A549 (cell line): ENCODE measurements around the gene SERPINA10. TPM values are rescaled to one million over a fixed set of nuclear protein-coding genes. Genes with fewer than 3 reads are reported as not detected.
"Not testable (repeated sequence)": the region's sequence is repeated elsewhere in the genome, so short reads cannot be mapped to it uniquely, and the experiment has no call there.

ENCODE experiments used
- ATAC-seq, 2 experiments: fragments of 200-7000 bp in 1 of 2; fragments of >200 bp in 1 of 2; cut with Nextera tagmentation in 1 of 2; cut with Tn5 transposase in 1 of 2; 3 replicates each; pipeline versions ENCODE4 v1.8.0 to v1.9.1; 2018 to 2020; ENCODE audit warnings: mild to moderate bottlenecking in 1 of 2, moderate library complexity in 1 of 2
- CTCF ChIA-PET: fragments of 300-600 bp; sonication (Branson Sonifier 250); formaldehyde crosslinking; extraction: SDS; loops from one replicate; lab custom pipeline; 2021; ENCODE audit warnings: antibody characterized with exemption, inconsistent platforms; lab: Yijun Ruan, JAX
- POLR2A ChIA-PET: fragments of 350-600 bp; formaldehyde crosslinking; extraction: SDS; loops from one replicate; lab custom pipeline; 2021; ENCODE audit warnings: antibody characterized with exemption, inconsistent platforms; lab: Yijun Ruan, JAX
- DNase-seq, 2 experiments: peaks; one replicate each; pipeline versions ENCODE4 v3.0.0 to v3.0.0-alpha.2; 2011 to 2016; ENCODE audit warnings: low read depth in 1 of 2, low spot score in 1 of 2
- FAIRE-seq: peaks from 2 replicates; lab custom pipeline; 2011; peaks lifted over from hg19 to GRCh38; lab: Jason Lieb, UNC
- H3K27ac ChIP-seq, 2 experiments: fragments of >200 bp; sonication (Bioruptor Twin); formaldehyde crosslinking; 3 replicates each; pipeline ENCODE4 v1.5.1; 2016 to 2017
- H3K4me1 ChIP-seq: fragments of >200 bp; sonication (Bioruptor Twin); formaldehyde crosslinking; 3 replicates; pipeline ENCODE4 v1.6.1; 2016
- H3K4me2 ChIP-seq: fragments of >200 bp; sonication (Bioruptor Twin); formaldehyde crosslinking; 3 replicates; pipeline ENCODE4 v1.6.1; 2016
- H3K4me3 ChIP-seq: fragments of >200 bp; sonication (Bioruptor Twin); formaldehyde crosslinking; 3 replicates; pipeline ENCODE4 v1.5.1; 2016
- H3K9me3 ChIP-seq: fragments of >200 bp; sonication (Bioruptor Twin); formaldehyde crosslinking; 3 replicates; pipeline ENCODE4 v1.6.1; 2016
- ATOH8 ChIP-seq: fragments of 250-450 bp; sonication (Bioruptor Pico); IDR thresholded peaks from 2 replicates; pipeline ENCODE4 v1.5.0; 2020; ENCODE audit warnings: low read depth, mild to moderate bottlenecking, moderate library complexity
- HOXB13 ChIP-seq: fragments of 250-450 bp; sonication (Bioruptor Pico); IDR thresholded peaks from 2 replicates; pipeline ENCODE4 v1.5.0; 2020; ENCODE audit warnings: low read depth, mild to moderate bottlenecking, moderate library complexity
- HOXB5 ChIP-seq: fragments of 250-450 bp; sonication (Bioruptor Pico); IDR thresholded peaks from 2 replicates; pipeline ENCODE4 v1.5.0; 2020; ENCODE audit warnings: mild to moderate bottlenecking, moderate library complexity
- JUNB ChIP-seq: fragments of >200 bp; sonication (Bioruptor Twin); formaldehyde crosslinking; IDR thresholded peaks from 2 replicates; pipeline ENCODE4 v1.6.1; 2016
- MAZ ChIP-seq: fragments of 150-350 bp; IDR thresholded peaks from 2 replicates; pipeline ENCODE4 v1.6.1; 2014; ENCODE audit warnings: antibody characterized with exemption, low read depth, low read length, borderline replicate concordance
- NFE2L2 ChIP-seq: fragments of 150-350 bp; conservative IDR thresholded peaks from 2 replicates; pipeline ENCODE4 v1.6.1; 2014; ENCODE audit warnings: low read length
- NPAS2 ChIP-seq: fragments of 250-450 bp; sonication (Bioruptor Pico); IDR thresholded peaks from 2 replicates; pipeline ENCODE4 v1.8.0; 2022; ENCODE audit warnings: mild to moderate bottlenecking, moderate library complexity, borderline replicate concordance
- NR3C1 ChIP-seq: fragments of >200 bp; sonication (Bioruptor Twin); formaldehyde crosslinking; IDR thresholded peaks from 3 replicates; pipeline ENCODE4 v1.6.1; 2017
- POLR2AphosphoS2 ChIP-seq: conservative IDR thresholded peaks from 2 replicates; pipeline ENCODE4 v1.6.1; 2012; ENCODE audit warnings: low read length, improper control_type of control experiment, inconsistent platforms
- SMC3 ChIP-seq: fragments of >200 bp; sonication (Bioruptor Twin); formaldehyde crosslinking; IDR thresholded peaks from 3 replicates; pipeline ENCODE4 v1.6.1; 2018; ENCODE audit warnings: inconsistent platforms
- USF2 ChIP-seq: fragments of 450-650 bp; IDR thresholded peaks from 2 replicates; pipeline ENCODE4 v1.6.1; 2014; ENCODE audit warnings: antibody characterized with exemption
- WGBS: methylation state at CpG from one replicate; pipeline ENCODE4 v1.1.6; 2017; ENCODE audit errors: missing lambda C conversion rate; 5-methylcytosine and 5-hydroxymethylcytosine counted together
- polyA plus RNA-seq, 4 experiments: library from polyadenylated mRNA; depleted of rRNA in 3 of 4; stranded (reverse); fragments of >200 nt; fragmentation: RNase III in 1 of 4; extraction: RNeasy Plus Mini Kit Qiagen cat#74134 plus additional on column Dnase treatment in 1 of 4; gene quantifications; 2 replicates in 3 of 4; 3 replicates in 1 of 4; pipeline ENCODE4 v1.2.3, GENCODE V29; 2011 to 2017
- TF ChIP-seq, protein P1 (sequence below): fragments of 250-450 bp; sonication (Bioruptor Pico); IDR thresholded peaks from 2 replicates; pipeline ENCODE4 v1.5.0; 2021; ENCODE audit warnings: mild to moderate bottlenecking, moderate library complexity, borderline replicate concordance
- TF ChIP-seq, protein P2 (sequence below): fragments of 150-350 bp; IDR thresholded peaks from 2 replicates; pipeline ENCODE4 v1.6.1; 2014; ENCODE audit warnings: low read depth, mild to moderate bottlenecking, low read length

The SERPINA10 gene
- polyA plus RNA-seq, 2 of the 4 experiments (the other 2 are of a cell fraction), result 0.03 to 0.04 TPM

GRCh38 chr14:94278731-94279130 lies 14.3 kb downstream of the SERPINA10 start:
- ChIA-PET POLR2A (no interaction called here), CTCF (no interaction called here)
- no peak for FAIRE-seq
- H3K4me2 ChIP-seq, result no peak overlapping the region
- TF ChIP-seq NPAS2 (no peak), POLR2AphosphoS2 (no peak), USF2 (no peak), HOXB5 (CRISPR knock-in tag) (no peak), NR3C1 (no peak), NFE2L2 (no peak)
- TF ChIP-seq, protein P1, sequence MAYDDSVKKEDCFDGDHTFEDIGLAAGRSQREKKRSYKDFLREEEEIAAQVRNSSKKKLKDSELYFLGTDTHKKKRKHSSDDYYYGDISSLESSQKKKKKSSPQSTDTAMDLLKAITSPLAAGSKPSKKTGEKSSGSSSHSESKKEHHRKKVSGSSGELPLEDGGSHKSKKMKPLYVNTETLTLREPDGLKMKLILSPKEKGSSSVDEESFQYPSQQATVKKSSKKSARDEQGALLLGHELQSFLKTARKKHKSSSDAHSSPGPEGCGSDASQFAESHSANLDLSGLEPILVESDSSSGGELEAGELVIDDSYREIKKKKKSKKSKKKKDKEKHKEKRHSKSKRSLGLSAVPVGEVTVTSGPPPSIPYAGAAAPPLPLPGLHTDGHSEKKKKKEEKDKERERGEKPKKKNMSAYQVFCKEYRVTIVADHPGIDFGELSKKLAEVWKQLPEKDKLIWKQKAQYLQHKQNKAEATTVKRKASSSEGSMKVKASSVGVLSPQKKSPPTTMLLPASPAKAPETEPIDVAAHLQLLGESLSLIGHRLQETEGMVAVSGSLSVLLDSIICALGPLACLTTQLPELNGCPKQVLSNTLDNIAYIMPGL, result no peak
- H3K4me3 ChIP-seq, result no peak overlapping the region
- H3K9me3 ChIP-seq, result no peaks in the 10 kb centered on the region
- no peaks in the 10 kb centered on the region for H3K4me1 ChIP-seq
- 11% methylated on average over 2 of the region's 2 CpGs for WGBS
- ATAC-seq, result no peak
- DNase-seq, result no peak
- no peak overlapping the region for H3K27ac ChIP-seq

DNA sequence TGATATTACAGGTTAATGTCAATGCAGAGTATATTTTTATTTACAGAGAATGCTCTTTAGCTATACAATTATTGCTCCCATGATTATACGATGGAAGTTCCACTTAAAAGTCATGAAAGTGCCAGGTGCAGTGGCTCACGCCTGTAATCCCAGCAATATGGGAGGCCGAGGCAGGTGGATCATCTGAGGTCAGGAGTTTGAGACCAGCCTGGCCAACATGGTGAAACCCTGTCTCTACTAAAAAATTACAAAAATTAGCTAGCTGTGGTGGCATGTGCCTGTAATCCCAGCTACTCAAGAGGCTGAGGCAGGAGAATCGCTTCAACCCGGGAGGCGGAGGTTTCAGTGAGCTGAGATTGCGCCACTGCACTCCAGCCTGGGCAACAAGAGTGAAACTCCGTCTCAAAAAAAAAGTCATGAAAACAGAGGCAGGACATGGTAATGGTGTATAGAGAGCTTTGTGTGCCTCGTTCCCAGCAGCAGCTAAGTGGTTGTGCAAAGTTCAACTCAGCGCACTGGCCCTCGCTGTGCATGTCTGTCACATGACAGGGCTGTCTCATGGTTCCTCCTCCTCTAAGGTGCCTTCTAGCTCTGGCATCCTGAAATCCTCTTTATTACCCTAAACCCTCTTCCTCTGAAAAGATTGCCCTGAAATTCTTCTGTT lies 16.0 kb downstream of the SERPINA10 start:
- ATAC-seq, CTCF ChIA-PET, H3K27ac ChIP-seq, DNase-seq, H3K4me3 ChIP-seq, POLR2A ChIA-PET, H3K4me2 ChIP-seq, H3K4me1 ChIP-seq, H3K9me3 ChIP-seq, FAIRE-seq: not testable (repeated sequence)
- 49% methylated on average over 11 of the region's 11 CpGs for WGBS

DNA sequence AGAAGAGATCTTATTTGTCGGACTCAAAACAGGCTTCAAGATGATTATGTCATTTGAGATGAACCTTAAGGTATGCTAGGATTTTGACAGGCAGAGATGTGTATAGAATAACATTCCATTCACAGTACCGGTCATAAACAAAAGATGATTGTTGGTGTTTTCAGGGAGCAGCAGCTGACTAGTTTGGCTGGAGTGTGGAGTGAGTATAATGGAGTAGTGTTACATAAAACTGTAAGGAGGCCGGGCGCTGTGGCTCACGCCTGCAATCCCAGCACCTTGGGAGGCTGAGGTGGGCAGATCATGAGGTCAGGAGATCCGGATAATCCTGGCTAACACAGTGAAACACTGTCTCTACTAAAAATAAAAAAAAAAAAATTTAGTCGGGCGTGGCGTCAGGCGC lies 23.9 kb downstream of the SERPINA10 start:
- ATAC-seq (no peak), DNase-seq (no peak), FAIRE-seq (no peak)
- 60% methylated on average over 10 of the region's 10 CpGs for WGBS
- POLR2A ChIA-PET, result no interaction called here
- Histone ChIP-seq H3K4me3 (no peak overlapping the region), H3K4me1 (no peaks in the 10 kb centered on the region), H3K27ac (no peak overlapping the region), H3K9me3 (no peaks in the 10 kb centered on the region), H3K4me2 (no peak overlapping the region)
- CTCF ChIA-PET, result interaction anchor here (0.7 to 1.1 kb wide), 3 partner anchors 21 to 217 kb away, joined by 3 to 5 read pairs (median 3); no protein-coding TSS in a partner anchor
- TF ChIP-seq SMC3, result no peak
- TF ChIP-seq MAZ, result no peak
- TF ChIP-seq, protein P2, sequence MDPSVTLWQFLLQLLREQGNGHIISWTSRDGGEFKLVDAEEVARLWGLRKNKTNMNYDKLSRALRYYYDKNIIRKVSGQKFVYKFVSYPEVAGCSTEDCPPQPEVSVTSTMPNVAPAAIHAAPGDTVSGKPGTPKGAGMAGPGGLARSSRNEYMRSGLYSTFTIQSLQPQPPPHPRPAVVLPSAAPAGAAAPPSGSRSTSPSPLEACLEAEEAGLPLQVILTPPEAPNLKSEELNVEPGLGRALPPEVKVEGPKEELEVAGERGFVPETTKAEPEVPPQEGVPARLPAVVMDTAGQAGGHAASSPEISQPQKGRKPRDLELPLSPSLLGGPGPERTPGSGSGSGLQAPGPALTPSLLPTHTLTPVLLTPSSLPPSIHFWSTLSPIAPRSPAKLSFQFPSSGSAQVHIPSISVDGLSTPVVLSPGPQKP, result no peak
- TF ChIP-seq HOXB13 (CRISPR knock-in tag), result no peak
- TF ChIP-seq ATOH8 (CRISPR knock-in tag), result no peak
- TF ChIP-seq JUNB, result no peak

DNA sequence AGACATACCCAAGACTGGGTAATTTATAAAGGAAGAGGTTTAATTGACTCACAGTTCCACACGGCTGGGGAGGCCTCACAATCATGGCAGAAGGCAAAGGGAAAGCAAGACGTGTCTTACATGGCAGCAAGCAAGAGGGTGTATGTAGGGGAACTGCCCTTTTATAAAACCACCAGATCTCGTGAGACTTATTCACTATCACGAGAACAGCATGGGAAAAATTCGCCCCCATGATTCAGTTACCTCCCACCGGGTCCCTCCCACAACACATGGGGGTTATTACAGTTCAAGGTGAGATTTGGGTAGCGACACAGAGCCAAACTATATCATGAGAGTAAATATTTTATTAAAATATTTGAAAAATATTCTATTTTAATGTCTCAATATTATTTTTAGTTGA lies 24.5 kb downstream of the SERPINA10 start:
- WGBS, result 8% methylated on average over 7 of the region's 7 CpGs
- FAIRE-seq, H3K4me2 ChIP-seq, CTCF ChIA-PET, POLR2A ChIA-PET, H3K27ac ChIP-seq, H3K4me3 ChIP-seq, DNase-seq, H3K4me1 ChIP-seq, H3K9me3 ChIP-seq, ATAC-seq: not testable (repeated sequence)
